Activated CD8-positive, alpha-beta T cell treated with anti-CD3 and anti-CD28 coated beads for 36 hours (primary cell): ENCODE results near the gene SPOCK3. TPM values are rescaled to one million over a fixed set of nuclear protein-coding genes. Genes with fewer than 3 reads are reported as not detected.

Experiments used
- ATAC-seq: fragments of 200-7000 bp; cut with Tn5 transposase; one replicate; pipeline ENCODE4 v1.10.0; 2021; ENCODE audit warnings: mild to moderate bottlenecking, moderate library complexity
- CTCF ChIA-PET: fragments of 350-600 bp; sonication (Branson Sonifier 250); formaldehyde crosslinking; loops from one replicate; lab custom pipeline; 2021; ENCODE audit warnings: antibody characterized with exemption; lab: Charles Lee
- POLR2A ChIA-PET: fragments of 350-600 bp; sonication (Branson Sonifier 250); formaldehyde crosslinking; loops from one replicate; lab custom pipeline; 2021; ENCODE audit warnings: antibody characterized with exemption; lab: Charles Lee
- DNase-seq: peaks from one replicate; pipeline ENCODE4 v3.0.0-alpha.2; 2020
- H3K27ac Mint-ChIP-seq: one replicate; pipeline ENCODE4 v1.8.0; 2021; ENCODE audit warnings: mild to moderate bottlenecking, mixed read lengths
- H3K27me3 Mint-ChIP-seq: one replicate; pipeline ENCODE4 v1.8.0; 2021; ENCODE audit warnings: mixed read lengths
- H3K36me3 Mint-ChIP-seq: one replicate; pipeline ENCODE4 v1.8.0; 2021; ENCODE audit warnings: low read depth, mixed read lengths
- H3K4me1 Mint-ChIP-seq: one replicate; pipeline ENCODE4 v1.8.0; 2021; ENCODE audit warnings: low read depth, mixed read lengths
- H3K4me3 Mint-ChIP-seq: one replicate; pipeline ENCODE4 v1.8.0; 2021; ENCODE audit warnings: mild to moderate bottlenecking, moderate library complexity, mixed read lengths
- H3K9me3 Mint-ChIP-seq: one replicate; pipeline ENCODE4 v1.8.0; 2021; ENCODE audit warnings: mixed read lengths
- CTCF ChIP-seq: fragments of 200-600 bp; IDR thresholded peaks from one replicate; pipeline ENCODE4 v1.8.0; 2022; ENCODE audit warnings: antibody characterized with exemption, mild to moderate bottlenecking
- intact Hi-C: fragments of 100-400 bp; cut with micrococcal nuclease; formaldehyde crosslinking; loops from one replicate; pipeline ENCODE4 v1.10.0; 2022
- total RNA-seq, 2 experiments: library from RNA; stranded (reverse); gene quantifications; one replicate each; pipeline ENCODE4 v1.2.3, GENCODE V29; 2021

Gene SPOCK3
- total RNA-seq, 2 experiments from 2014 or later: not detected

- Mint-ChIP-seq H3K9me3 (no peaks in the 10 kb centered on the region), H3K27me3 (no peaks in the 10 kb centered on the region), H3K27ac (no peak overlapping the region), H3K4me3 (no peak overlapping the region), H3K36me3 (no peaks in the 10 kb centered on the region), H3K4me1 (no peaks in the 10 kb centered on the region)
- no peak for TF ChIP-seq CTCF
- DNase-seq (no peak), ATAC-seq (no peak)
- CTCF ChIA-PET: no interaction called here
- intact Hi-C loops: no loop called here
- POLR2A ChIA-PET: no interaction called here
Measured at GRCh38 chr4:167003326-167003725, 231.0 kb downstream of the SPOCK3 start.

- DNase-seq: no peak
- Mint-ChIP-seq H3K4me1 (no peaks in the 10 kb centered on the region), H3K27me3 (no peaks in the 10 kb centered on the region), H3K27ac (no peak overlapping the region), H3K36me3 (no peaks in the 10 kb centered on the region), H3K9me3 (no peaks in the 10 kb centered on the region), H3K4me3 (no peak overlapping the region)
- CTCF ChIA-PET: no interaction called here
- POLR2A ChIA-PET: no interaction called here
- no peak for TF ChIP-seq CTCF
- intact Hi-C loops: no loop called here
- ATAC-seq: no peak
Measured at GRCh38 chr4:167000141-167000852, 234.0 kb downstream of the SPOCK3 start.

- ChIA-PET CTCF (no interaction called here), POLR2A (no interaction called here)
- Mint-ChIP-seq H3K36me3 (no peaks in the 10 kb centered on the region), H3K27ac (no peak overlapping the region), H3K4me3 (no peak overlapping the region), H3K9me3 (no peaks in the 10 kb centered on the region), H3K27me3 (no peaks in the 10 kb centered on the region), H3K4me1 (no peaks in the 10 kb centered on the region)
- TF ChIP-seq CTCF: no peak
- DNase-seq (no peak), ATAC-seq (no peak)
- intact Hi-C loops: no loop called here
Measured at GRCh38 chr4:166996216-166996615, 238.1 kb downstream of the SPOCK3 start.

GRCh38 chr4:166994686-166995085, 239.6 kb downstream of the SPOCK3 start:
- Mint-ChIP-seq H3K36me3 (no peaks in the 10 kb centered on the region), H3K9me3 (no peaks in the 10 kb centered on the region), H3K27ac (no peak overlapping the region), H3K27me3 (no peaks in the 10 kb centered on the region), H3K4me1 (no peaks in the 10 kb centered on the region), H3K4me3 (no peak overlapping the region)
- ChIA-PET POLR2A (no interaction called here), CTCF (no interaction called here)
- intact Hi-C loops: no loop called here
- ATAC-seq: no peak
- TF ChIP-seq CTCF: no peak
- DNase-seq: no peak

GRCh38 chr4:166991006-166991561, 243.2 kb downstream of the SPOCK3 start:
- DNase-seq: no peak
- no peak for ATAC-seq
- Mint-ChIP-seq H3K27ac (no peak overlapping the region), H3K36me3 (no peaks in the 10 kb centered on the region), H3K4me3 (no peak overlapping the region), H3K4me1 (no peaks in the 10 kb centered on the region), H3K9me3 (no peaks in the 10 kb centered on the region), H3K27me3 (no peaks in the 10 kb centered on the region)
- CTCF ChIA-PET: no interaction called here
- intact Hi-C loops: no loop called here
- POLR2A ChIA-PET: no interaction called here
- TF ChIP-seq CTCF: no peak
